Measurements from ENCODE around the gene PHKB.

Gene PHKB

DNA sequence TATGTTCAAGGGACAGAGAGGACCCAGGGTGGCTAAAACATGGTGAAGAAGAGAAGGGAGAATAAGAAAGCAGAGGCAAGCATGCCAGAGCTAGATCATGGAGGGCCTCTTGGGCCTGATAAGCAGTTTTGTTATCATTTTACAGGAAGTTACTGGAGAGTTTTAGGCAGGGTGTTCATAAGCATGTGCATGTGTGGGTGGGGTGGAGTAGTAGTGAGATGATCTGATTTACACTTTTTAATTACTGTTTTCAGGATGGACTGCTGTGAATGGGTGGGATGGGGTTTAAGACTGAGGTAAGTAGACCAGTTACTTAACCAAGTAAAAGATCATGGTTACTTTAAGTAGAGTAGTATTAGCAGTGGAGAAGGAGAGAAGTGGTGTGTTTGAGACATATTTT lies 173.6 kb downstream of the PHKB start:
- Histone ChIP-seq H3K9me3 (replicated peaks; ENCODE audit: low read length) (no peaks in the 10 kb centered on the region), H3K4me1 (ENCODE audit: control insufficient read depth, insufficient read depth, low read length) (no peaks in the 10 kb centered on the region), H3K9ac (ENCODE audit: low read depth, low read length) (no peak overlapping the region), H3K36me3 (ENCODE audit: insufficient read depth, low read length) (peaks cover 2% of the 10 kb centered on the region), H3K4me2 (ENCODE audit: low read length) (no peak overlapping the region), H3K27me3 (ENCODE audit: control insufficient read depth, insufficient read depth, low read length) (no peaks in the 10 kb centered on the region), H3K4me3 (ENCODE audit: low read length) (no peak overlapping the region)

DNA sequence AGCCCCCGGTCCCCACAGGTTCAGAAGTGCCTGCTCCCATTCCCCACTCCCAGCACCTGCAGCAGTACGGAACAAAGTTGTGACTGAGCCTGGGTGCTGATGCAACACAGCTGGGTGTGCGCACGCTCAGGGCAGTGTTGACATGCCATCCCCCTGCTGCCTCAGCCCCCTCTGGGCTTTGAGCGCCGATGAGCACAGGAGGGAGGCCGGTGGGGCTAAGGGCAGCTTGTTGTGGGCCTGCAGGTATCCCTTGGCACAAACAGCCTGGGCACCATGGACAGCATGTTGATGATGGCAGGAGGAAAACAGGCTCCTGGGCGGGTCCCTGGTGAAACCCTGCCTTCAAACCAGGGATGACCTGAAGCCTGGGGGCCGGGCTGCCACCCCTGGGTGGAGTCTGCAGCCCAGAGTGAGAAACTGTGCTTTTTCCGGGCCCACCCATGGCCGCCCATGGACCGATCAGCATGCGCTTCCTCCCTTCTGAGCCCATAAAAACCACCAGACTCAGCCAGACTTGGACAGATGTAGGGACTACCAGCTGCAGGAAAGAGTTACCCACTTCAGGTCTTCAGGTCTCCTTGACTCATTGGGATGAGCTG lies 175.5 kb downstream of the PHKB start:
- H3K36me3 ChIP-seq (ENCODE audit: insufficient read depth, low read length), result no peaks in the 10 kb centered on the region
- no peaks in the 10 kb centered on the region for H3K9me3 ChIP-seq (replicated peaks; ENCODE audit: low read length)
- H3K4me1 ChIP-seq (ENCODE audit: control insufficient read depth, insufficient read depth, low read length), result no peaks in the 10 kb centered on the region
- no peak overlapping the region for H3K4me2 ChIP-seq (ENCODE audit: low read length)
- no peak overlapping the region for H3K9ac ChIP-seq (ENCODE audit: low read depth, low read length)
- no peaks in the 10 kb centered on the region for H3K27me3 ChIP-seq (ENCODE audit: control insufficient read depth, insufficient read depth, low read length)
- H3K4me3 ChIP-seq (ENCODE audit: low read length), result no peak overlapping the region

- Histone ChIP-seq H3K36me3 (ENCODE audit: insufficient read depth, low read length) (no peaks in the 10 kb centered on the region), H3K27me3 (ENCODE audit: control insufficient read depth, insufficient read depth, low read length) (no peaks in the 10 kb centered on the region), H3K4me3 (ENCODE audit: low read length) (no peak overlapping the region)
Observed at GRCh38 chr16:47638175-47638574, 177.0 kb downstream of the PHKB start.

GRCh38 chr16:47640661-47641060 lies 179.5 kb downstream of the PHKB start:
- H3K9ac ChIP-seq (ENCODE audit: low read depth, low read length), result no peak overlapping the region
- H3K4me1 ChIP-seq (ENCODE audit: control insufficient read depth, insufficient read depth, low read length), result peaks cover 14% of the 10 kb centered on the region
- no peaks in the 10 kb centered on the region for H3K9me3 ChIP-seq (replicated peaks; ENCODE audit: low read length)
- no peaks in the 10 kb centered on the region for H3K36me3 ChIP-seq (ENCODE audit: insufficient read depth, low read length)
- H3K4me3 ChIP-seq (ENCODE audit: low read length), result no peak overlapping the region
- no peaks in the 10 kb centered on the region for H3K27me3 ChIP-seq (ENCODE audit: control insufficient read depth, insufficient read depth, low read length)
- H3K4me2 ChIP-seq (ENCODE audit: low read length), result no peak overlapping the region

More at GRCh38 chr16:47638175-47638574, 177.0 kb downstream of the PHKB start:
- H3K4me2 ChIP-seq (ENCODE audit: low read length), result no peak overlapping the region
- H3K4me1 ChIP-seq (ENCODE audit: control insufficient read depth, insufficient read depth, low read length), result peaks cover under 1% of the 10 kb centered on the region
- no peak overlapping the region for H3K9ac ChIP-seq (ENCODE audit: low read depth, low read length)
- H3K9me3 ChIP-seq (replicated peaks; ENCODE audit: low read length), result no peaks in the 10 kb centered on the region

- no peak overlapping the region for H3K4me3 ChIP-seq (ENCODE audit: low read length)
Observed at GRCh38 chr16:47643323-47644000, 182.3 kb downstream of the PHKB start.

GRCh38 chr16:47644166-47644565 lies 183.0 kb downstream of the PHKB start:
- H3K36me3 ChIP-seq (ENCODE audit: insufficient read depth, low read length), result peaks cover 4% of the 10 kb centered on the region
- no peaks in the 10 kb centered on the region for H3K27me3 ChIP-seq (ENCODE audit: control insufficient read depth, insufficient read depth, low read length)
- H3K9me3 ChIP-seq (replicated peaks; ENCODE audit: low read length), result no peaks in the 10 kb centered on the region
- no peak overlapping the region for H3K9ac ChIP-seq (ENCODE audit: low read depth, low read length)
- H3K4me1 ChIP-seq (ENCODE audit: control insufficient read depth, insufficient read depth, low read length), result peaks cover 14% of the 10 kb centered on the region
- H3K4me3 ChIP-seq (ENCODE audit: low read length), result no peak overlapping the region
- H3K4me2 ChIP-seq (ENCODE audit: low read length), result peak overlapping the region; percentile 7

More at GRCh38 chr16:47643323-47644000, 182.3 kb downstream of the PHKB start:
- no peaks in the 10 kb centered on the region for H3K27me3 ChIP-seq (ENCODE audit: control insufficient read depth, insufficient read depth, low read length)
- peaks cover 14% of the 10 kb centered on the region for H3K4me1 ChIP-seq (ENCODE audit: control insufficient read depth, insufficient read depth, low read length)
- no peaks in the 10 kb centered on the region for H3K36me3 ChIP-seq (ENCODE audit: insufficient read depth, low read length)
- peak overlapping the region; percentile 7 for H3K4me2 ChIP-seq (ENCODE audit: low read length)
- no peak overlapping the region for H3K9ac ChIP-seq (ENCODE audit: low read depth, low read length)
- no peaks in the 10 kb centered on the region for H3K9me3 ChIP-seq (replicated peaks; ENCODE audit: low read length)

DNA sequence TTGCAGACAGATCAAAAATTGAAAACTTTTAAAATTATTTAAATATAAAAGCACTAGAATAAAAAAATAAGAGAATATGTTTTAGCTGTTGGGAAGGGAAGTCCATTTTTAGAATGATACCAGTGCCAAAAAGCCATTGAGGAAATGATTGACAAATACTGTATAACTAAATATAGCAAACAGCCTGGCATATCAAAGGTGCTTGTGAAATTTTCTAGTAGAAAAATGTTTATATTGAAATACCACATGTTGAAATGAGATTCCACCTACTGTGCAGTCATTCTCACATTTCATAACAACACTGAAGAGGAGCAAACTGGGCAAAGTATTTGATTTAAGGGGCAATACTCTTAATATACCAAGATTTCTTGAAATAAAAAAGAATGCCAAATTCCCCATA lies 183.5 kb downstream of the PHKB start:
- Histone ChIP-seq H3K9me3 (replicated peaks; ENCODE audit: low read length) (no peaks in the 10 kb centered on the region), H3K36me3 (ENCODE audit: insufficient read depth, low read length) (peaks cover 8% of the 10 kb centered on the region), H3K4me3 (ENCODE audit: low read length) (no peak overlapping the region), H3K4me2 (ENCODE audit: low read length) (no peak overlapping the region), H3K4me1 (ENCODE audit: control insufficient read depth, insufficient read depth, low read length) (peaks cover 14% of the 10 kb centered on the region), H3K27me3 (ENCODE audit: control insufficient read depth, insufficient read depth, low read length) (no peaks in the 10 kb centered on the region), H3K9ac (ENCODE audit: low read depth, low read length) (no peak overlapping the region)

DNA sequence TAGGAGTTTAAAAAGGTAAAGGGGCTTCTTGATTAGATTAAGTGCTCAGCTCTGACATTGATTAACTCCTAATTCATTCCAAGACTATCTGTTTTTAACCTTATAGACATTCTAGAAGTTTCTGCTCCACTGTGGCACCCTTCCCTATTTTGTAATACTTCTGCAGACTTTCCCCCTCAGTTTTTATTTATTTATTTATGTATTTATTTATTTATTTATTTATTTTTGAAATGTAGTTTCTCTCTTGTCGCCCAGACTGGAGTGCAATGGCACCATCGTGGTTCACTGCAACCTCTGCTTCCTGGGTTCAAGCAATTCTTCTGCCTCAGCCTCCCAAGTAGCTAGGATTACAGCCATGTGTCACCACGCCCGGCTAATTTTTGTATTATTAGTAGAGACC lies 185.8 kb downstream of the PHKB start:
- Histone ChIP-seq H3K9me3 (replicated peaks; ENCODE audit: low read length) (no peaks in the 10 kb centered on the region), H3K9ac (ENCODE audit: low read depth, low read length) (no peak overlapping the region), H3K4me2 (ENCODE audit: low read length) (no peak overlapping the region), H3K36me3 (ENCODE audit: insufficient read depth, low read length) (peaks cover 13% of the 10 kb centered on the region), H3K4me1 (ENCODE audit: control insufficient read depth, insufficient read depth, low read length) (peaks cover 14% of the 10 kb centered on the region), H3K4me3 (ENCODE audit: low read length) (no peak overlapping the region), H3K27me3 (ENCODE audit: control insufficient read depth, insufficient read depth, low read length) (no peaks in the 10 kb centered on the region)

DNA sequence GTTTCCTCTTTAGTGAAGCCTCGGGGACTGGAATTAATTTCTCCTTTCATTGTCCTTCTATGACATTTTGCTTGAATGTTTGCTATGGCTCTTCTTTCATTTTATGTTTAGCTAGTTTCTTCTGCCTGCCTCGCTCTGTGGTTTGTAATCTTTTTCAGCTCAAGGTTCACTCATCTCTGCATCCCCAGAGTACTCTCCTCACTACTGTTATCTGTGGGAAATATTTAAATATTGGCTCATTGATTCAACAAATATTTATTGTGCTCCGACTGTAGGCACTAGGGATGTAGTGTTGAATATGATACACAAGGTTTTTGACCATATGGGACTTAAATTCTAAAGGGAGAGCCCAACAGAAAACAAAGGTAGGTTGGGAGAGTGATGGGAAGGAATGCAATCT lies 195.9 kb downstream of the PHKB start:
- no peak overlapping the region for H3K9ac ChIP-seq (ENCODE audit: low read depth, low read length)
- H3K4me1 ChIP-seq (ENCODE audit: control insufficient read depth, insufficient read depth, low read length), result no peaks in the 10 kb centered on the region
- H3K4me2 ChIP-seq (ENCODE audit: low read length), result no peak overlapping the region
- no peaks in the 10 kb centered on the region for H3K9me3 ChIP-seq (replicated peaks; ENCODE audit: low read length)
- H3K36me3 ChIP-seq (ENCODE audit: insufficient read depth, low read length), result peaks cover 14% of the 10 kb centered on the region
- H3K27me3 ChIP-seq (ENCODE audit: control insufficient read depth, insufficient read depth, low read length), result no peaks in the 10 kb centered on the region
- H3K4me3 ChIP-seq (ENCODE audit: low read length), result no peak overlapping the region

DNA sequence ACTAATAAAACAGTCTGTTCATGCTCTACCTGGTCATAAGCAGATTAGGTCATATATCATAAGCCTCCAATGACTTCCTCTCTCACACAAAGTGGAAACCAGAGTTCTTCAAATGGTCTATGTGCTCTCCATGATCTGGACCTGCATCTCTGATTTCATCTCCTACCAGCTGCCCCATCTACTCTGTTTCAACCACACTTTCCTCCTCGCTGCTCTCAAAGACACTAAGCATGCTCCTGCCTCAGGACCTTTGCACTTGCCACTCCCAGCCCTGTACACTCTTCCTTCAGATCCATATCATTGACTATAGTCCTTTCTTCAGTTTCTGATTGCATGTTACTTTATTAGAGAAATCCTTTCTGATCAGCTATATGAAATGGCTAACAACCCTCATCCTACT lies 196.8 kb downstream of the PHKB start:
- no peaks in the 10 kb centered on the region for H3K9me3 ChIP-seq (replicated peaks; ENCODE audit: low read length)
- H3K36me3 ChIP-seq (ENCODE audit: insufficient read depth, low read length), result peaks cover 14% of the 10 kb centered on the region
- no peaks in the 10 kb centered on the region for H3K27me3 ChIP-seq (ENCODE audit: control insufficient read depth, insufficient read depth, low read length)
- H3K9ac ChIP-seq (ENCODE audit: low read depth, low read length), result no peak overlapping the region
- no peak overlapping the region for H3K4me2 ChIP-seq (ENCODE audit: low read length)
- H3K4me3 ChIP-seq (ENCODE audit: low read length), result no peak overlapping the region
- H3K4me1 ChIP-seq (ENCODE audit: control insufficient read depth, insufficient read depth, low read length), result no peaks in the 10 kb centered on the region

DNA sequence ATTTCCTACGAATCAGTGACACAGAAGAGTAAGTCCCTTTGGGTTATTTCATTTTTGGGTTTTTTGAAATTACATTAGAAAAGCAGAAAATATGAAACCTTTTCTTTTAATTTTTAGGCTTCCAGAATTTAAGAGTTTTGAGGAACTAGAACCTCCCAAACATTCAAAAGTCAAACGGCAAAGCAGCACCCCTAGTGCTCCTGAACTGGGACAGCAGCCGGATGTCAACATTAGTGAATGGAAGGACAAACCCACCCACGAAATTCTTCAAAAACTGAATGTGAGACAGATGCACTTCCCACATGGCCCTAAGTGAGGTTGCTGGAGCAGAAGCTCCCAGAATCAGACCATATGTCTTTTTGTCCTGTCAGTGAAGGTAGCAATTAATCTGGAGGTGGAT lies 199.4 kb downstream of the PHKB start:
- H3K36me3 ChIP-seq (ENCODE audit: insufficient read depth, low read length), result peaks cover 18% of the 10 kb centered on the region
- no peak overlapping the region for H3K4me3 ChIP-seq (ENCODE audit: low read length)

More for the DNA sequence above, 199.4 kb downstream of the PHKB start:
- Histone ChIP-seq H3K4me2 (ENCODE audit: low read length) (no peak overlapping the region), H3K27me3 (ENCODE audit: control insufficient read depth, insufficient read depth, low read length) (no peaks in the 10 kb centered on the region), H3K9me3 (replicated peaks; ENCODE audit: low read length) (no peaks in the 10 kb centered on the region), H3K9ac (ENCODE audit: low read depth, low read length) (no peak overlapping the region), H3K4me1 (ENCODE audit: control insufficient read depth, insufficient read depth, low read length) (no peaks in the 10 kb centered on the region)

All from skeletal muscle satellite cell (primary cell).